ENCODE data around the gene GATAD1.

Gene GATAD1

GRCh38 chr7:92485267-92485892 is 38.1 kb downstream of the GATAD1 start:
- Histone ChIP-seq H3K4me3 (ENCODE audit: low read depth in 1 of 2, low read length in 2 of 2) (no peak overlapping the region), H3K4me2 (ENCODE audit: insufficient read depth, low read length) (no peak overlapping the region), H4K20me1 (ENCODE audit: insufficient read depth, low read length) (no peaks in the 10 kb centered on the region), H3K9me3 (ENCODE audit: insufficient read depth, low read length, severe bottlenecking) (no peaks in the 10 kb centered on the region), H3K79me2 (ENCODE audit: insufficient read depth, low read length) (no peaks in the 10 kb centered on the region), H2AFZ (ENCODE audit: low read depth, low read length) (no peak overlapping the region), H3K4me1 (ENCODE audit: insufficient read depth, low read length) (no peaks in the 10 kb centered on the region), H3K9ac (ENCODE audit: low read depth, low read length) (no peak overlapping the region), H3K27ac (ENCODE audit: low read length) (no peak overlapping the region), H3K36me3 (ENCODE audit: insufficient read depth, low read length) (peaks cover 38% of the 10 kb centered on the region), H3K27me3 (ENCODE audit: insufficient read depth, low read length, poor library complexity) (no peaks in the 10 kb centered on the region)
- ATAC-seq (ENCODE audit: insufficient read depth, low read depth) (no peak), DNase-seq (no peak)
- no peak for TF ChIP-seq CTCF (IDR thresholded peaks at IDR 0.05; ENCODE audit: borderline replicate concordance, extremely low read depth, low read length, poor library complexity, severe bottlenecking)
- no peak for TF ChIP-seq EZH2 (IDR thresholded peaks at IDR 0.05; ENCODE audit: borderline replicate concordance, low read depth, low read length, severe bottlenecking)

GRCh38 chr7:92485974-92486373 is 38.7 kb downstream of the GATAD1 start:
- Histone ChIP-seq H3K4me1 (ENCODE audit: insufficient read depth, low read length) (no peaks in the 10 kb centered on the region), H3K27ac (ENCODE audit: low read length) (no peak overlapping the region), H3K4me2 (ENCODE audit: insufficient read depth, low read length) (no peak overlapping the region), H2AFZ (ENCODE audit: low read depth, low read length) (no peak overlapping the region), H3K9me3 (ENCODE audit: insufficient read depth, low read length, severe bottlenecking) (no peaks in the 10 kb centered on the region), H3K9ac (ENCODE audit: low read depth, low read length) (no peak overlapping the region), H3K79me2 (ENCODE audit: insufficient read depth, low read length) (no peaks in the 10 kb centered on the region), H3K36me3 (ENCODE audit: insufficient read depth, low read length) (peaks cover 40% of the 10 kb centered on the region), H3K27me3 (ENCODE audit: insufficient read depth, low read length, poor library complexity) (no peaks in the 10 kb centered on the region), H4K20me1 (ENCODE audit: insufficient read depth, low read length) (no peaks in the 10 kb centered on the region), H3K4me3 (ENCODE audit: low read depth in 1 of 2, low read length in 2 of 2) (no peak overlapping the region)
- no peak for DNase-seq
- ATAC-seq (ENCODE audit: insufficient read depth, low read depth), result no peak
- TF ChIP-seq EZH2 (IDR thresholded peaks at IDR 0.05; ENCODE audit: borderline replicate concordance, low read depth, low read length, severe bottlenecking), result no peak
- TF ChIP-seq CTCF (IDR thresholded peaks at IDR 0.05; ENCODE audit: borderline replicate concordance, extremely low read depth, low read length, poor library complexity, severe bottlenecking), result no peak

GRCh38 chr7:92487804-92488203 is 40.5 kb downstream of the GATAD1 start:
- no peak for ATAC-seq (ENCODE audit: insufficient read depth, low read depth)
- Histone ChIP-seq H3K4me3 (ENCODE audit: low read depth in 1 of 2, low read length in 2 of 2) (no peak overlapping the region), H3K4me1 (ENCODE audit: insufficient read depth, low read length) (no peaks in the 10 kb centered on the region), H3K27ac (ENCODE audit: low read length) (no peak overlapping the region), H3K9me3 (ENCODE audit: insufficient read depth, low read length, severe bottlenecking) (no peaks in the 10 kb centered on the region), H4K20me1 (ENCODE audit: insufficient read depth, low read length) (no peaks in the 10 kb centered on the region), H3K9ac (ENCODE audit: low read depth, low read length) (no peak overlapping the region), H3K4me2 (ENCODE audit: insufficient read depth, low read length) (no peak overlapping the region), H3K36me3 (ENCODE audit: insufficient read depth, low read length) (peaks cover 56% of the 10 kb centered on the region), H3K27me3 (ENCODE audit: insufficient read depth, low read length, poor library complexity) (no peaks in the 10 kb centered on the region), H3K79me2 (ENCODE audit: insufficient read depth, low read length) (no peaks in the 10 kb centered on the region), H2AFZ (ENCODE audit: low read depth, low read length) (no peak overlapping the region)
- no peak for DNase-seq
- TF ChIP-seq EZH2 (IDR thresholded peaks at IDR 0.05; ENCODE audit: borderline replicate concordance, low read depth, low read length, severe bottlenecking), result no peak
- no peak for TF ChIP-seq CTCF (IDR thresholded peaks at IDR 0.05; ENCODE audit: borderline replicate concordance, extremely low read depth, low read length, poor library complexity, severe bottlenecking)
